ENCODE results near the gene ZBTB22.
"Not testable (repeated sequence)": the region's sequence is repeated elsewhere in the genome, so short reads cannot be mapped to it uniquely, and the experiment has no call there.

ZBTB22 gene

DNA sequence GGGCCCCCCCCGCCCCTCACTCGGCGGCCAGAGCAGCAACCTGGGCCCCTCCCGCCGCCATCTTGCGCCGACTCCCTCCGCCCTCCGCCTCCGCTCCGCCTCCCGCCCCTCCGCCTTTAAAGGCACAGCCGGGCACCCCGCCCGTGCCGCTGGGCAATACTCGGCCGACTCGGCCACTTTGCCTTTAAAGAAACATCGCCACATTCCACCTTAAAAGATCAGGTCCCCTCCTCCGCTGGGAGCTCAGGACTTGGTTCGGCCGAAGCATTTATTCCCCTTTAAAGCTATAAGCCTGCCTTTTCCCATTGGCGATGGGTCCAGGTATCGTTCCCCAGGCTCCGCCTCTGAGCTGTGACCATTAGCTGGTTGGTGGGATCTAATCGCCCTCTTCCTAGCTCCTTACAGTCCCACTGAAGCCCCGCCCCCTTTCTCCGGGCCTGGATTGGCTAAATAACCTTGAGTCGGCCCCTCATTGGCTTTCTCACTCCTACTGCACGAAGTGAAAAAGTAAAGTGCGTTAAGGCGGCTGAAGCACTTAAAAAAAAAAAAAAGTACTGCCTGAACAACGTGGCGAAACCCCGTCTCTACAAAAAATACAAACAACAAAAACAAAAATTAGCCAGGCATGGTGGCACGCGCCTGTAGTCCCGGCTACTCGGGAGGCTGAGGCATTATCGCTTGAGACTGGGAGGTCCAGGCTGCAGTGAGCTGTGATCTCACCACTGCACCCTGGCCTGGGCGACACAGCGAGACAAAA lies at the start of gene ZBTB22:
Gene ZBTB22, minus strand, starts transcription at position 76 of the 757 bp plus-strand sequence. CDS start 828 bp downstream, outside the sequence.
- DNase-seq: peak; percentile 93

GRCh38 chr6:33367009-33367714 lies 49.6 kb upstream of the ZBTB22 start:
- DNase-seq: no peak

- not testable (repeated sequence) for DNase-seq
These were observed 47.8 kb upstream of the ZBTB22 start for GRCh38 chr6:33365206-33365971.

GRCh38 chr6:33364475-33365205 lies 47.1 kb upstream of the ZBTB22 start:
- not testable (repeated sequence) for DNase-seq

GRCh38 chr6:33363486-33363885 lies 45.9 kb upstream of the ZBTB22 start:
- DNase-seq: not testable (repeated sequence)

DNA sequence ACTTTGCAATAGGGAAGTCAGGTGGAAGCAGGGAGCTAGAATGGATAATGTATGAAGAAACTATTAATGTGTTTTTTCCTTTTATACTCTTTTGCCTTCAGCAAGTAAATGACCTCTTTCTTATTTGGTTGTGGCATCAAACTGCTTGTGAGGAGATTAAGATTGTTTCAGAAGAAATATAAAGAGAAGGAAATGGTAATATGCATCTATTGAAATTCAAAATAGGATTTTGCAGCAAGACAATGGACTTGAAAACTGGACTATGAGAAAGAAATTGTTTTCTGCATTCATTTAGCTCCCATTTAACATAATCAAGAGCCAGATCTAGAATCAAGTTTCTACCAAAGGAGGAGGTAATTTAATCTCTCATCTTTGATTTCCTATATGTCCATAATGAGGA lies 41.8 kb upstream of the ZBTB22 start:
- no peak for DNase-seq

DNA sequence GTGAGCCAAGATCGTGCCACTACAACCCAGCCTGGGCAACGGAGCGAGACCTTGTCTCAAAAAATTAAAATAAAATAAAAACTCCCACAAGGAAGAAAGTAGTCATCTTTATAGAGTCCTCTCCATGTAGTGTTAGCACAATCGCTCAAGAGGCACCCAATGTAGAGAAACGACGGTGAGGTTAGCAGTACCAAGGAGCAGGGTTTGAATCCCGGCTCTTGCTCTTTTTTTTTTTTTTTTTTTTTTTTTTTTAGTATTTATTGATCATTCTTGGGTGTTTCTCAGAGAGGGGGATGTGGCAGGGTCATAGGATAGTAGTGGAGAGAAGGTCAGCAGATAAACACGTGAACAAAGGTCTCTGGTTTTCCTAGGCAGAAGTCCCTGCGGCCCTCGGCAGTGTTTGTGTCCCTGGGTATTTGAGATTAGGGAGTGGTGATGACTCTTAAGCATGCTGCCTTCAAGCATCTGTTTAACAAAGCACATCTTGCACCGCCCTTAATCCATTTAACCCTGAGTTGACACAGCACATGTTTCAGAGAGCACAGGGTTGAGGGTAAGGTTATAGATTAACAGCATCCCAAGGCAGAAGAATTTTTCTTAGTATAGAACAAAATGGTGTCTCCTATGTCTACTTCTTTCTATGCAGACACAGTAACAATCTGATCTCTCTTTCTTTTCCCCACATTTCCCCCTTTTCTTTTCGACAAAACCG lies 39.8 kb upstream of the ZBTB22 start:
- DNase-seq: not testable (repeated sequence)

GRCh38 chr6:33356295-33356694 lies 38.8 kb upstream of the ZBTB22 start:
- DNase-seq: no peak

- not testable (repeated sequence) for DNase-seq
These were observed 38.3 kb upstream of the ZBTB22 start for GRCh38 chr6:33355860-33356259.

DNA sequence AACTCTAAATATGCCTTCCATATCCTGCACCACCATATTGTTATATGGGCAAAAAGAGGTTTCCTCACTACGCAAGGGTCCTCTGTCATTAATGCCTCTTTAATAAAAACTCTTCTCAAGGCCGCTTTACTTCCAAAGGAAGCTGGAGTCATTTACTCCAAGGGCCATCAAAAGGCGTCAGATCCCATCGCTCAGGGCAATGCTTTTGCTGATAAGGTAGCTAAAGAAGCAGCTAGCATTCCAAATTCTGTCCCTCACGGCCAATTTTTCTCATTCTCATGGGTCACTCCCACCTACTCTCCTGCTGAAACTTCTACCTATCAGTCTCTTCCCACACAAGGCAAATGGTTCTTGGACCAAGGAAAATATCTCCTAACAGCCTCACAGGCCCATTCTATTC lies 30.3 kb upstream of the ZBTB22 start:
- DNase-seq: no peak

DNA sequence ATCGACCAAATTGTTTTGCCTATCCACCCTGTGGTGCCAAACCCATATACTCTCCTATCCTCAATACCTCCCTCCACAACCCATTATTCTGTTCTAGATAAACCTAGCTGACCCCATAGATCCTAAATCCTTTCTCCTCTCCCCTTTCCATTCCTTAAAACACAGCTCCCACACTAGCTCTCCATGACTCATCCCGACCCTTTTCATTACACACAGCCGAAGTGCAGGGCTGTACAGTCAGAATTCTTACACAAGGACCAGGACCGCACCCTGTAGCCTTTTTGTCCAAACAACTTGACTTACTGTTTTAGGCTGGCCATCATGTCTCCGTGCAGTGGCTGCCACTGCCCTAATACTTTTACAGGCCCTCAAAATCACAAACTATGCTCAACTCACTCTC lies 29.4 kb upstream of the ZBTB22 start:
- DNase-seq: not testable (repeated sequence)

- peak; percentile 41 for DNase-seq
These were observed 27.5 kb upstream of the ZBTB22 start for GRCh38 chr6:33344701-33345697.

- no peak for DNase-seq
These were observed 26.5 kb upstream of the ZBTB22 start for GRCh38 chr6:33343953-33344611.

DNA sequence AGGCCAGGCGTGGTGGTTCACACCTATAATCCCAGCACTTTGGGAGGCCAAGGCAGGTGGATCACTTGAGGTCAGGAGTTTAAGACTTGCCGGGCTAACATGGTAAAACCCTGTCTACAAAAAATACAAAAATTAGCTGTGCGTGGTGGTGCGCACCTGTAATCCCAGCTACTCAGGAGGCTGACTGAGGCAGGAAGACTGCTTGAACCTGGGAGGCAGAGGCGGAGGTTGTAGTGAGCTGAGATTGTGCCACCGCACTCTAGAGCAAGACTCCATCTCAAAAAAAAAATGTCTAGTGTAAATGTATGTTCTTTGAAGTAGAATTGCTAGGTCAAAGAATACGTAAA lies 26.0 kb upstream of the ZBTB22 start:
- DNase-seq: not testable (repeated sequence)

GRCh38 chr6:33339193-33339592 lies 21.6 kb upstream of the ZBTB22 start:
- DNase-seq: no peak

DNA sequence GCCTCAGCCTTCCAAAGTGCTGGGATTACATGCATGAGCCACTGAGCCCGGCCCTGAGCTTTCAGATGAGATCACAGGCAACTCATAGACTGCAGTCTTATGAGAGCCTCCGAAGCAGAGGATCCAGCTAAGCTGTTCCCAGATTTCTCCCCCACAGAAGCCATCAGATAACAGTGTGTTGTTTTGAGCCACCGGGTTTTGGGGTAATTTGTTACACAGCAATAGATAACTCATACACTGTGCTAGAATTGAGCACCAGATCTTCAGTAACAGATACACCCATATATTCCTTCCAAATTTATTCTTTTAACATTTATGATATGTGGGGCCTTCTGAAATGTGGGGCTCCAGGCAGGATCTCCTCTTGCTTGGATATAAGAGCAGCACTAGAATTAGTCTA lies 19.0 kb upstream of the ZBTB22 start:
- DNase-seq: no peak

GRCh38 chr6:33335916-33336315 lies 18.4 kb upstream of the ZBTB22 start:
- DNase-seq: no peak

DNA sequence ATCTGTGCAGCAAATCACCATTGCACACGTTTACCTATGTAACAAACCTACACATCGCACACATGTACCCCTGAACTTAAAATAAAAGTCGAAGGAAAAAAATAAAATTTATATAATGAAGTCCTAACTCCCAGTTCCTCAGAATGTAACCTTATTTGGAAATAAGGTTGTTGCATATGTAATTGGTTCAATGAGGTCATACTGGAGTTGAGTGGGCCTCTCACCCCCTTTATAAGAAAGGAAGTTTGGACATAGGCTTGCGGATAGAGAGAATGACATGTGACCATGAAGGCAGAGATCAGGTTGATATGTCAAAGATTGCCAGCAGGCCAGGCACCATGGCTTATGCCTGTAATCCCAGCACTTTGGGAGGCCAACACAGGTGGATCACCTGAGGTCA lies 16.1 kb upstream of the ZBTB22 start:
- no peak for DNase-seq

DNA sequence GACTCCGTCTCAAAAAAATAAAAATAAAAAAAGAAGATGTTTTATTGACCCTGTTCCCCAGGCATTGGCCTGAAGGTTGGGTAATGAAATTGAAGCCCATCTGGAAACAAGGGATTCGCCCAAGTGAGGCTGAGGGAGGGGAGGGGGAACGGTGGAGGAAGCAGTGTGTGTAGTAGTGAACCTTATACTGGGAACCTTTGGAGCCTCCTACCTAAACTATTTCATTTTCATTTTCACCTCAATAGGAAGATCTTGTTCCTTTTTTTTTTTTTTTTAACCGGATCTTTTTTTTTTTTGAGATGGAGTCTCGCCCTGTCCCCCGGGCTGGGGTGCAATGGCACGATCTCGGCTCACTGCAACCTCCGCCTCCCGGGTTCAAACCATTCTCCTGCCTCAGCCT lies 13.2 kb upstream of the ZBTB22 start:
- DNase-seq: no peak

- no peak for DNase-seq
These were observed 11.5 kb upstream of the ZBTB22 start for GRCh38 chr6:33329058-33329457.
